GM18858 (cell line): Measurements from ENCODE around the gene CMSS1.

Experiments
- ATAC-seq: cut with Tn5 transposase; IDR thresholded peaks from one replicate; pipeline ENCODE4 v1.9.1; 2021; ENCODE audit not compliant: unreplicated experiment

The CMSS1 gene

GRCh38 chr3:99928771-99929744 lies 111.4 kb downstream of the CMSS1 start:
- ATAC-seq: no peak

DNA sequence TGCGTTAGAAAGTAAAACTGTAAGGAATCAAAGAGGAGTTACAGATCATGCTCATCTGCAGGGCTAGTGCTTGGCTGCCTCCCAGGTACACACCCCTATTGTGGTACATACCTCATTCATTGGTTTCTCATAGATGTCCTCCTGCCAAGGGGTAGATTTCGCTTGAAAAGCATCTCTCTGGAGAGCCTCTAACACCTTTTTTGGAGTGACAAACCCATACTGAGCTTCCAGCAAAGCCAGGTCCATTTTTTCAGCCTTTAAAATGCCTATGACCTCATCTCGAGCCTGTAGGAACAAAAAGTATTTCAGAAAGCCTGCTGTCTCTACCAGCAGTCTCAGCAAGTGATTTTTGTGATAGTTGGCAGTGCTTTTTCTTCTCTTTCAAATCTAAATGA lies 112.1 kb downstream of the CMSS1 start:
- no peak for ATAC-seq

DNA sequence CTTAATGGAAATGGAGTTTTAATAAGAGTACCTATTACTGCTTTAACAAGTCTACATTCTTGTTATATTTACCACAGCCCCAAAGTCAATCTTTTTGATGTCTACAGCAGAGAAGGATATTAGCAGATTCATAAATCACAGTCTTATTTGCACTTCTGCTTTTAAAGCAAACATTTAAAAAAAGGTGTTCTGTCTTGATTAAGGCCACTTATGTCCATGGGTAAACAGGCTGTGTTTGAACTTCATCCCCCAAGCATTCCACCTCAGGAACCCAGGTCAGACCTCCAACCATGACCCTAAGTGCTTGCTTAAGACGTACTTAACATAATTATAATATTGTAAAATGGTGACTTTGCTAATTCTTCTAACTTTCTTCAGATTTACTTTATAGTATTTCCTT lies 113.4 kb downstream of the CMSS1 start:
- no peak for ATAC-seq

DNA sequence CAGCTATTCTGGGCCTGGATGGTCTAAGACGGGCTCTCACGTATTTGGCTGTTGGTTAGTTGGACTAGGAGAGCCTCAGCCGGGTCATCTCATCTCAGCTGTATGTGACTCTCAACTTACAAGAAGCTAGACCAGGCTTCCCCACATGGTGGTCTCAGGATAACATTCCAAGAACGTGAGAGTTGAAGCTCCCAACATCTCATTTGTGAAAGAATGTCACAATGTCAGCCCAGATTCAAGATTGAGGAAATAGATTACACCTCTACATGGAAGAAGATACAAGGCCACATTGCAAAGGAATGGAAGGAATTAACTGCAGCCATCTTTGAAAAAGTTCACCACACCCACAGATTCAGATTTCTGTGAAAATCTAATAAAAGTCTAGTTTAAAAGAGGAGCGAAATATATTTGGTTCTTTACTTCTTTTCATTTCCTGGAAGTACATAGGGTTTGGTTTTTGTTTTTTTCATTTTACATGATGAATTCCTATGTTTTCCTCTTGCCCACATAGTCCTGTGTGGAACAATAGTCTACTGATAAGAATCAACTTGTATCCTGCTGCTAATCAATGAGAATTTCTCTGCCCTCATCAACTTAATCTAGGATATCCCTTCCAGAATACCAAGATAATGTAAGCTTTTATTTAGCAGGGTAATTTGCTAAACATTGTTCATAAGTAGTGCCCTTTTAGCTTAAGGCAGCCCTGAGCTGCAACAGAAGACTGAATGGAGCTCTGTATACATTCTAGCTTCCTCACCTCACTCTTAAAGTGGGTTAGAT lies 116.5 kb downstream of the CMSS1 start:
- ATAC-seq: no peak

DNA sequence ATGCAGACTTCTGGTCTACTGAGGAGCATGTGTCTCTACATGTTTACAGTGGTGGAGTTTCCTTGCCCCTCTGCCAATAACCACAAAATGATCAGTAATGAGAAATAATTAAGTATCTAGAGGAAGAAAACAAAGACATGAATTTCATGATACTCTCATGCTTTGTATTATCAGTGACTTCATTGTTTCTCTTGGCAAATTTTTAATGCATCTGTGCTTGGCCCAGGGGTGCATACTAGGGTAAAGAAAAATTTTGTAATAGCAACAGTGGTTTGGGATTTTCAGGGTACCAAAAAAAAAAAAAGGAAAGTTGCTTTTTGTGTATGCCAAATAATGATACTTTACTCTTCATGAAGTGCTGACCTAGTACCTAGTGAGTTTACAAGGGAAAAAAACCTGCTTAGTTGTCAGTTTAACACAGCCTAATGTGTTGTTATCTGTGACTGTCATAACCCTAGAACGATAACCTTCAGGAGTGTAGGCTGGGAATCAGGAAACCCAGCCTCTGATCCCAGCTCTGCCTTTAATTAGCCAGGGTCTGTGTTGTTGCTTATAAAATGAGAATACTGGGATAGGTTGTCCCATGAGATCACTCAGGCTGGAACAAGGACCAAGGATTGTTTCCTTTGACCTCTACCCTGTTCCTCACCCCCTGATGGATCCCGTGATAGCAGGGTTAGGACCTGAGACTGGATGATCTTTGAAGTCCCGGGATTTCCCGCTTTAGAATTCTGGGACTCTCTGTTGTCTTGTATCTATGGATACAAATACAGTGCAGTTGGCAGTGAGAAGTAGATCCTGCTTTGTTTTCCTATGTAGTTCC lies 117.5 kb downstream of the CMSS1 start:
- no peak for ATAC-seq

GRCh38 chr3:99938270-99938911 lies 120.7 kb downstream of the CMSS1 start:
- ATAC-seq: no peak

GRCh38 chr3:99939876-99940275 lies 122.2 kb downstream of the CMSS1 start:
- ATAC-seq: no peak

GRCh38 chr3:99940350-99940749 lies 122.7 kb downstream of the CMSS1 start:
- no peak for ATAC-seq

- no peak for ATAC-seq
Observed at GRCh38 chr3:99941211-99941610, 123.5 kb downstream of the CMSS1 start.

- ATAC-seq: no peak
Observed at GRCh38 chr3:99943931-99944761, 126.5 kb downstream of the CMSS1 start.

GRCh38 chr3:99945328-99945995 lies 127.8 kb downstream of the CMSS1 start:
- no peak for ATAC-seq

GRCh38 chr3:99947356-99947755 lies 129.7 kb downstream of the CMSS1 start:
- ATAC-seq: no peak

GRCh38 chr3:99948467-99949089 lies 130.9 kb downstream of the CMSS1 start:
- ATAC-seq: no peak

GRCh38 chr3:99949956-99950670 lies 132.5 kb downstream of the CMSS1 start:
- no peak for ATAC-seq

GRCh38 chr3:99950921-99951320 lies 133.3 kb downstream of the CMSS1 start:
- no peak for ATAC-seq

- ATAC-seq: no peak
Observed at GRCh38 chr3:99951701-99952100, 134.0 kb downstream of the CMSS1 start.

- no peak for ATAC-seq
Observed at GRCh38 chr3:99952306-99952705, 134.6 kb downstream of the CMSS1 start.

GRCh38 chr3:99953596-99953995 lies 135.9 kb downstream of the CMSS1 start:
- ATAC-seq: no peak
